ENCODE data around the gene GYG2. TPM values are rescaled to one million over a fixed set of nuclear protein-coding genes. Genes with fewer than 3 reads are reported as not detected.
"Not testable (repeated sequence)": the region's sequence is repeated elsewhere in the genome, so short reads cannot be mapped to it uniquely, and the experiment has no call there.

The GYG2 gene
- total RNA-seq, 2 donors from 2014 or later = 11.3 to 23.4 TPM

GRCh38 chrX:2804858-2805257 is 23.9 kb upstream of the GYG2 start:
- intact Hi-C loops (cut with DNase I, micrococcal nuclease); DNase-seq; ATAC-seq: not testable (repeated sequence)

DNA sequence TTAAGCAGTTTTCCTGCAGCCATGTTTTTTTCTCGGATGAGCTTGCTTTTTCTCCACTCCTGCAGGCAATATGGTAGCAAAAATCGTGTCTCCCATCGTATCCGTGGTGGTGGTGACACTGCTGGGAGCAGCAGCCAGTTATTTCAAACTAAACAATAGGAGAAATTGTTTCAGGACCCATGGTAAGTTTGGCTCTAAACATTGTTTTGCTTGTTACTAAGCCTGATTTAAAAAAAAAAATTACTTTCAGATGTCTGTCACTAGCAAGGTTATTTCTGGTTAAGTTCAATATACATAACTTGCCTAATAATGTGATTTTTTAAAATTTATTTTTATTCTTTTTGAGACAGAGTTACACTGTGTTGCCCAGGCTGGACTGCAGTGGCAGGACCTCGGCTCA is 17.5 kb upstream of the GYG2 start:
- DNase-seq (no peak), ATAC-seq (no peak)
- intact Hi-C loops (cut with DNase I, micrococcal nuclease) = loop anchor here (5.0 to 10.0 kb wide), 2 partner anchors 166 to 169 kb away; no protein-coding TSS in a partner anchor

- DNase-seq (peak in 1 of 2 donors; percentile 54), ATAC-seq (peak; percentile 74)
- intact Hi-C loops (cut with DNase I, micrococcal nuclease) = loop anchor here (5.0 to 10.0 kb wide), 2 partner anchors 168 to 170 kb away; no protein-coding TSS in a partner anchor
Observed at GRCh38 chrX:2812161-2812907, 16.4 kb upstream of the GYG2 start.

DNA sequence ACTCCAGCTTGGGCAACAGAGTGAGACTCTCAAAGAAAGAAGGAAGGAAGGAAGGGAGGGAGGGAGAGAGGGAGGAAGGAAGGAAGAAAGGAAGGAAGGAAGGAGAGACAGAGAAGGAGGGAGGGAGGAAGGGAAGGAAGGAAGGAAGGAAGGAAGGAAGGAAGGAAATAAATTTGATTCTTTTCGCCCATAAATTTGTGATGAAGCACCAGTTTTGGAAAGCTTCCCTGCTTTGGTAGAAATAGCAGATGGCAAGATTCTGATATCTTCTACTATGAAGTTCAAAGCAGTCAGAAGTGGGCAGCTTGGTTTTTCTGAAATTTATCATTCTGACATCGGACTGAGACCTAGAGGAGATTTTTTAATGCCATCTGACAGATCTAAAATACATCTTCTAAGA is 11.7 kb upstream of the GYG2 start:
- DNase-seq (no peak), ATAC-seq (no peak)
- intact Hi-C loops (cut with DNase I, micrococcal nuclease) = loop anchor here in 1 of 2 donors (10.0 kb wide), 1 partner anchor 172 kb away; no protein-coding TSS in a partner anchor

- intact Hi-C loops (cut with DNase I, micrococcal nuclease) = loop anchor here in 1 of 2 donors (10.0 kb wide), 1 partner anchor 175 kb away; no protein-coding TSS in a partner anchor
- DNase-seq = no peak
- peak; percentile 69 for ATAC-seq
Observed at GRCh38 chrX:2819345-2820135, 9.2 kb upstream of the GYG2 start.

- intact Hi-C loops (cut with DNase I, micrococcal nuclease) = no loop called here
- peak; percentile 61 for ATAC-seq
- DNase-seq = no peak
Observed at GRCh38 chrX:2820136-2820771, 8.5 kb upstream of the GYG2 start.

GRCh38 chrX:2823795-2824386 is 4.8 kb upstream of the GYG2 start:
- DNase-seq (peak in 1 of 2 donors; percentile 17), ATAC-seq (peak; percentile 50)
- intact Hi-C loops (cut with DNase I, micrococcal nuclease) = no loop called here

DNA sequence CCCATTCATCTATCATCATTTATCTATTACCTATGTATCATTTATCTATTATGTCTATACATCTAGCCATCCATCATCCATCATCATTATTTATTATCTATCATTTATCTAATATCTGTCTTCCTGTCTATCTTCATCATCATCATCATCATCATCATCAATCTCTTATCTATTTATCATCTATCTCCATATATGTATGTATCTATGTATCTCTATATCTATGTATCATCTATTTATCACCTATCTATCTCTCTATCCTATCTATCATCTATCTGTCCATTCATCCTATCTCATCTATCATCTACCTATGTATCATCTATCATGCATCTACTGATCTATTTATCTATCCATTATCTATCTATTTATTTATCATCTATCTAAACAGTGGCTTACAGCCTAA is 3.8 kb upstream of the GYG2 start:
- no peak for DNase-seq
- ATAC-seq = no peak
- intact Hi-C loops (cut with DNase I, micrococcal nuclease) = no loop called here

DNA sequence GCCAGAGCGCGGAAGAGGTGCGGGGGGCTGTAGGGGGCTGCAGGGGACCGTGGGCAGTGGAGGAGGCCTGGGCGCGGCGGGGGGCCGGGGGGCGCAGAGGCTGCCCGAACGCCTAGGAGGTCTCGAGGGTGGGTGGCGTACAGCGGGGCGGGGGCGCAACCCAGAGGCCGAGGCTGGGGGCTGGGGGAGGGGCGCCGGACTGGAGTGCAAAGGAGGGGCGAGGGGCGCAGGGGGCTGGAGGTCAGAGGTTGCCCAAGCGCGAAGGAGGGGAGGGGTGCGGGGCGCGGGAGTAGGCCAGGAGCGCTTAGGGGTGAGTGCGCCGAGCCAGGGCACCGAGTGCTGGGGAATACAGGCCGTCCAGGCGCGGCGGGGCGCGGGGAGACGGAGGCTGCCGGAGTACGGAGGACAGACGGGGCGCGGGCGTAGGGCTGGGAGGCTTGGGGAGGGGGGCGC is 255 bp downstream of the GYG2 start:
- peak; percentile 73 for ATAC-seq
- intact Hi-C loops (cut with DNase I, micrococcal nuclease) = no loop called here

DNA sequence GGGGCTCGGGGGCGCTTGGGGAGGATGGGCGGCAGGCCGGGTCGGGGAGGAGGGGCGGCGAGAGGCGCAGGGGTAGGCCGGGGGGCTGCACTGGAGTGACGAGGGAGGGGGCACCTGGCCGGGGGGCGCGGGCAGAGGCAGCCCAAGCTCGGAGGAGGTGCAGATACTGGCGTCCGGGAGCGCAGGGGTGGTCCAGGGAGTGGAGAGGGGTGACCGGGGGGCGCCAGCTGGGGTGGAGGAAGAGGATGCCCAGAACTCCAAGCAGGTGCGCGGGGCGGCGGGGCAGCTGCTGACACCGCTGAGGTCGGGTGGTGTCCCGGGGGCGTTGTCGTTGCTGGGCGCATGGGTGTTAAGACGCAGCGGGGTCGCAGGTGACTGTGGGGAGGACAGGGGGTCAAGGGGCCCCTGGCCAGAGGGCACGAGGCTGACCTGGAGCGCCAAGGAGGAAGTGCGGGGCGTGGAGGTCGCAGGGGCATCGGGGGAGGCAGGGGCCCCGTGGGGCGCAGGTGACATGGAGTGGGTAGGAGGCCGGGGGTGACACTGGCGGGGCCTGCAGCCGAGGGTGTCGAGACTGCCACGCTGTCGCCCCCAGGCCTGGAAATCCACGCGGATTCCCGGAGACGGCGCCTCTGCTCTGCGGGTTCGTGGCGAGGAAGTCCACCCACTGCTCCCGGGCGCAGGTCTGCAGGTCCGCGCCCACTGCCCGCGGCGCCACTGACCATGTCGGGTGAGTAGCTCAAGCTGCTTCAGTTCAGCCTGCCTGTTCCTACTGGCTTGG is 928 bp downstream of the GYG2 start:
- peak in 1 of 2 donors; percentile 14 for DNase-seq
- intact Hi-C loops (cut with DNase I, micrococcal nuclease) = no loop called here
- peak; percentile 30 for ATAC-seq

More for the DNA sequence above, 255 bp downstream of the GYG2 start:
- DNase-seq = peak; percentile 30 to 37

- intact Hi-C loops (cut with DNase I, micrococcal nuclease) = no loop called here
- ATAC-seq (no peak), DNase-seq (no peak)
Observed at GRCh38 chrX:2831471-2832228, 2.9 kb downstream of the GYG2 start.

- intact Hi-C loops (cut with DNase I, micrococcal nuclease) = no loop called here
- ATAC-seq = no peak
Observed at GRCh38 chrX:2837961-2838360, 9.2 kb downstream of the GYG2 start.

GRCh38 chrX:2840961-2841360 is 12.2 kb downstream of the GYG2 start:
- intact Hi-C loops (cut with DNase I, micrococcal nuclease) = no loop called here
- ATAC-seq = no peak
- no peak for DNase-seq

More at GRCh38 chrX:2837961-2838360, 9.2 kb downstream of the GYG2 start:
- no peak for DNase-seq

DNA sequence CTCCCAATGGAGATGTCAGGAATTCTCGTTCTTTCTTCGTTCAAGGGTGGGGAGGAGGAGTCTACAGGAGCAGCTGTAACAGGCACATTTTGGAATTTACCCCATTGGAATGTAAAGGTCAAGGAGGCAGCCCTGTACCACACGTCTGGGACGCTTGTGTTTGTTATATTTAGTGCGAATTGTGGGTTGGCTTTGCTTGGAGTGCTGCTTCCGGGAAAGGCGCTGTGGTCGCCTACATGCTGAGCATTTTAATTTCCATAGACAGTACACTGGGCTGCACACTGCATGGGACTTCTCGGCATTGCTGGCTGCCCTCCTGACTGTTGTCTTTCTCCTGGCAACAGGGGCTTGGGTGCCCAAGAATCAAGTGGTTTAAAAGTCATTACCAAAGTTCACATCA is 12.8 kb downstream of the GYG2 start:
- ATAC-seq = no peak
- no peak for DNase-seq
- intact Hi-C loops (cut with DNase I, micrococcal nuclease) = no loop called here

GRCh38 chrX:2846992-2847391 is 18.3 kb downstream of the GYG2 start:
- DNase-seq (no peak), ATAC-seq (no peak)
- intact Hi-C loops (cut with DNase I, micrococcal nuclease) = no loop called here

- ATAC-seq (no peak), DNase-seq (no peak)
- intact Hi-C loops (cut with DNase I, micrococcal nuclease) = no loop called here
Observed at GRCh38 chrX:2848871-2849301, 20.2 kb downstream of the GYG2 start.

DNA sequence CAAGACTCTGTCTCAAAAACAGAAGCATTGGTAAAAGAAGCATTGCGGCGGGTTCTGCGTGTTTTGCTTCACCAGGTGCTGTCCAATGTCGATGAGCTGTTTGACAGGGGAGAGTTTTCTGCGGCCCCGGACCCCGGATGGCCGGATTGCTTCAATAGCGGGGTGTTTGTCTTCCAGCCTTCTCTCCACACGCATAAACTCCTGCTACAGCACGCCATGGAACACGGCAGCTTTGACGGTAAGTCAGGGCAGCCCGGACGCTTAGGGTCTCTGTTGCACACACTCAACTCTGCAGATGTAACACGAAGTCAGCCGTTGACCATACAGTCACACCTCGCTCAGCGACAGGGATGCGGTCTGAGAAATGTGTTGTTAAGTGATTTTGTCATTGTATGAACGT is 26.2 kb downstream of the GYG2 start:
- no peak for ATAC-seq
- DNase-seq = no peak
- intact Hi-C loops (cut with DNase I, micrococcal nuclease) = no loop called here

All from left colon (tissue), 2 donors.